Peyer's patch (tissue), 4 donors: ENCODE measurements around the gene HPCAL1.

Experiments used
- CTCF ChIP-seq, 6 experiments: fragments of 450-650 bp in 4 of 6; fragments of 200-600 bp in 2 of 6; sonication (generic) in 1 of 6; IDR thresholded peaks; one replicate each; pipeline ENCODE4 v1.5.1; 2017 to 2019; ENCODE audit warnings: antibody characterized with exemption in 6 of 6, mild to moderate bottlenecking in 3 of 6, moderate library complexity in 1 of 6
- POLR2A ChIP-seq, 2 donors: fragments of 450-650 bp; IDR thresholded peaks; one replicate each; pipeline ENCODE4 v1.5.1; 2017; ENCODE audit warnings: antibody characterized with exemption in 2 of 2, mild to moderate bottlenecking in 2 of 2, moderate library complexity in 2 of 2

GRCh38 chr2:10337449-10338269 is 35.0 kb downstream of the HPCAL1 start:
- TF ChIP-seq CTCF (IDR thresholded peaks at IDR 0.05), result no peak
- no peak for TF ChIP-seq POLR2A (IDR thresholded peaks at IDR 0.05)
